ENCODE data around the gene PCP4.

GRCh38 chr21:39837861-39838359 is 29.3 kb upstream of the PCP4 start:
- TF ChIP-seq POLR2A (IDR thresholded peaks at IDR 0.05; ENCODE audit: low read depth, low read length): no peak
- TF ChIP-seq TAF1 (IDR thresholded peaks at IDR 0.05; ENCODE audit: borderline replicate concordance, low read depth, low read length): no peak

Data from GM12892 (cell line).